ENCODE results near the gene WFDC2. TPM values are rescaled to one million over a fixed set of nuclear protein-coding genes. Genes with fewer than 3 reads are reported as not detected.

The WFDC2 gene
- total RNA-seq: not detected in 2 replicates

GRCh38 chr20:45469336-45470261 is at the start of gene WFDC2:
Gene WFDC2, plus strand, starts transcription at chr20:45469753. Its CDS starts 29 bp downstream, at chr20:45469782.

GRCh38 chr20:45515147-45515913 is 45.8 kb downstream of the WFDC2 start, which contains the start of gene SPINT3:
Gene SPINT3, minus strand, starts transcription at chr20:45515622. Its CDS starts 14 bp downstream, at chr20:45515608.

Other genes with a start within 250 kb of the WFDC2 start
- not detected in 2 replicates for gene SEMG2, start 248.4 kb upstream of the WFDC2 start, total RNA-seq
- 2.6 TPM in 1 of 2 replicates, not detected in the other for gene SLPI, start 215.2 kb upstream of the WFDC2 start, total RNA-seq
- not detected in 2 replicates for gene RBPJL, start 162.9 kb upstream of the WFDC2 start, total RNA-seq
- 0.06 TPM in 1 of 2 replicates, not detected in the other for gene MATN4, start 161.5 kb upstream of the WFDC2 start, total RNA-seq
- 12.6 and 88.2 TPM in 2 replicates for gene SDC4, start 121.3 kb upstream of the WFDC2 start, total RNA-seq
- 9.9 and 24.1 TPM in 2 replicates for gene SYS1, start 106.6 kb upstream of the WFDC2 start, total RNA-seq
- not detected in 2 replicates for gene TP53TG5, start 91.4 kb upstream of the WFDC2 start, total RNA-seq
- 1.5 and 6.1 TPM in 2 replicates for gene DBNDD2, start 61.5 kb upstream of the WFDC2 start, total RNA-seq
- gene PIGT, start 53.6 kb upstream of the WFDC2 start, total RNA-seq: 13.0 and 30.6 TPM in 2 replicates
- gene SPINT3, start 45.9 kb downstream of the WFDC2 start, total RNA-seq: not detected in 2 replicates
- gene WFDC6, start 69.7 kb downstream of the WFDC2 start, total RNA-seq: not detected in 2 replicates
- gene EPPIN, start 77.6 kb downstream of the WFDC2 start, total RNA-seq: not detected in 2 replicates
- gene WFDC8, start 109.5 kb downstream of the WFDC2 start, total RNA-seq: not detected in 2 replicates
- not detected in 2 replicates for gene WFDC10A, start 160.0 kb downstream of the WFDC2 start, total RNA-seq
- gene WFDC9, start 161.5 kb downstream of the WFDC2 start, total RNA-seq: not detected in 2 replicates
- not detected in 2 replicates for gene WFDC11, start 200.5 kb downstream of the WFDC2 start, total RNA-seq
- gene WFDC13, start 232.3 kb downstream of the WFDC2 start, total RNA-seq: not detected in 2 replicates
- not detected in 2 replicates for gene WFDC10B, start 235.3 kb downstream of the WFDC2 start, total RNA-seq